HepG2 (cell line): ENCODE data around the gene DGKD.

Source experiments
- CTCF ChIP-seq: sonication (generic); formaldehyde crosslinking; IDR thresholded peaks from 2 replicates; pipeline ENCODE4 v1.5.0; 2020; ENCODE audit warnings: mild to moderate bottlenecking, missing genetic modification reagents, moderate library complexity
- ETS1 ChIP-seq: sonication (generic); formaldehyde crosslinking; IDR thresholded peaks from 2 replicates; pipeline ENCODE4 v1.4.0; 2020; ENCODE audit warnings: missing genetic modification reagents
- EZH2 ChIP-seq: conservative IDR thresholded peaks from 2 replicates; pipeline ENCODE4 v1.6.1; 2012; ENCODE audit warnings: mild to moderate bottlenecking, low read depth, low read length, moderate library complexity
- POLR2AphosphoS5 ChIP-seq: IDR thresholded peaks from 2 replicates; pipeline ENCODE4 v1.6.1; 2012; ENCODE audit warnings: low read depth, low read length
- RAD21 ChIP-seq: fragments of 450-650 bp; formaldehyde crosslinking; IDR thresholded peaks from 2 replicates; pipeline ENCODE4 v1.5.0; 2020; ENCODE audit warnings: mild to moderate bottlenecking
- TOE1 ChIP-seq: sonication (generic); formaldehyde crosslinking; IDR thresholded peaks from 2 replicates; pipeline ENCODE4 v1.4.0; 2020; ENCODE audit warnings: mild to moderate bottlenecking, missing genetic modification reagents
- ZNF350 ChIP-seq: sonication (generic); formaldehyde crosslinking; IDR thresholded peaks from 2 replicates; pipeline ENCODE4 v1.4.0; 2020; ENCODE audit warnings: mild to moderate bottlenecking, low read depth, missing genetic modification reagents, borderline replicate concordance
- ZNF367 ChIP-seq: sonication (generic); formaldehyde crosslinking; IDR thresholded peaks from 2 replicates; pipeline ENCODE4 v1.4.0; 2020; ENCODE audit warnings: missing genetic modification reagents, borderline replicate concordance
- TF ChIP-seq, protein P1 (sequence below): sonication (generic); formaldehyde crosslinking; conservative IDR thresholded peaks from 2 replicates; pipeline ENCODE4 v1.4.0; 2020; ENCODE audit warnings: missing genetic modification reagents
- TF ChIP-seq, protein P2 (sequence below): sonication (generic); formaldehyde crosslinking; IDR thresholded peaks from 2 replicates; pipeline ENCODE4 v1.9.0; 2021; ENCODE audit warnings: missing genetic modification reagents, borderline replicate concordance

DNA sequence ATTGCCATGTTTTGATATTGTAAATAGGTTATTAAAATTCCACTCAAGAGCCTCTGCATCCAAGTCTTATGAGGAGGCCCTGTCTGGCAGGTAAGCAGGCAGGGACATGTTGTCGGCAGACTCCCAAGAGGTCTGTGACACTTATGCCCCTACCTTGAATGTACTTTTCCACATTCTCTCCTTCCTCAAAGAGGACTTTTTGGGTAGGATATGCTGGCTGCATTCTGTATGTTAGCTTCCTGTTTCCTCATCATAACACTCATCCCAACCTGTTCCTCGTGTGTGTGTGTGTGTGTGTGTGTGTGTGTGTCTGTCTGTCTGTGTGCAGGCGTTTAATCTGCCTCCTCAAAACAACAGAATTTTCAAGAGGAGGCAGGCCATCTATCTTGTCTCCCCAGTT lies 137.0 kb downstream of the DGKD start:
- TF ChIP-seq, protein P1, sequence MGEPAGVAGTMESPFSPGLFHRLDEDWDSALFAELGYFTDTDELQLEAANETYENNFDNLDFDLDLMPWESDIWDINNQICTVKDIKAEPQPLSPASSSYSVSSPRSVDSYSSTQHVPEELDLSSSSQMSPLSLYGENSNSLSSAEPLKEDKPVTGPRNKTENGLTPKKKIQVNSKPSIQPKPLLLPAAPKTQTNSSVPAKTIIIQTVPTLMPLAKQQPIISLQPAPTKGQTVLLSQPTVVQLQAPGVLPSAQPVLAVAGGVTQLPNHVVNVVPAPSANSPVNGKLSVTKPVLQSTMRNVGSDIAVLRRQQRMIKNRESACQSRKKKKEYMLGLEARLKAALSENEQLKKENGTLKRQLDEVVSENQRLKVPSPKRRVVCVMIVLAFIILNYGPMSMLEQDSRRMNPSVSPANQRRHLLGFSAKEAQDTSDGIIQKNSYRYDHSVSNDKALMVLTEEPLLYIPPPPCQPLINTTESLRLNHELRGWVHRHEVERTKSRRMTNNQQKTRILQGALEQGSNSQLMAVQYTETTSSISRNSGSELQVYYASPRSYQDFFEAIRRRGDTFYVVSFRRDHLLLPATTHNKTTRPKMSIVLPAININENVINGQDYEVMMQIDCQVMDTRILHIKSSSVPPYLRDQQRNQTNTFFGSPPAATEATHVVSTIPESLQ = no peak
- TF ChIP-seq POLR2AphosphoS5 = no peak
- no peak for TF ChIP-seq ZNF367 (CRISPR knock-in tag)
- no peak for TF ChIP-seq CTCF (CRISPR knock-in tag)
- TF ChIP-seq ZNF350 (CRISPR knock-in tag) = no peak
- TF ChIP-seq, protein P2, sequence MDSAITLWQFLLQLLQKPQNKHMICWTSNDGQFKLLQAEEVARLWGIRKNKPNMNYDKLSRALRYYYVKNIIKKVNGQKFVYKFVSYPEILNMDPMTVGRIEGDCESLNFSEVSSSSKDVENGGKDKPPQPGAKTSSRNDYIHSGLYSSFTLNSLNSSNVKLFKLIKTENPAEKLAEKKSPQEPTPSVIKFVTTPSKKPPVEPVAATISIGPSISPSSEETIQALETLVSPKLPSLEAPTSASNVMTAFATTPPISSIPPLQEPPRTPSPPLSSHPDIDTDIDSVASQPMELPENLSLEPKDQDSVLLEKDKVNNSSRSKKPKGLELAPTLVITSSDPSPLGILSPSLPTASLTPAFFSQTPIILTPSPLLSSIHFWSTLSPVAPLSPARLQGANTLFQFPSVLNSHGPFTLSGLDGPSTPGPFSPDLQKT (CRISPR knock-in tag) = no peak
- no peak for TF ChIP-seq EZH2
- no peak for TF ChIP-seq RAD21 (CRISPR knock-in tag)
- no peak for TF ChIP-seq ETS1
- no peak for TF ChIP-seq TOE1 (CRISPR knock-in tag)
